Measurements from ENCODE around the gene BLOC1S1. TPM values are rescaled to one million over a fixed set of nuclear protein-coding genes. Genes with fewer than 3 reads are reported as not detected.
A peak's percentile ranks its signal among the peaks of the same experiment; 100 is the strongest.

Gene BLOC1S1
- total and polyA plus RNA-seq, 9 of the 15 experiments (the other 6 are each of a cell fraction or from before 2014, with no cell fraction given), result 75.2 to 161 (median 98.8) TPM

DNA sequence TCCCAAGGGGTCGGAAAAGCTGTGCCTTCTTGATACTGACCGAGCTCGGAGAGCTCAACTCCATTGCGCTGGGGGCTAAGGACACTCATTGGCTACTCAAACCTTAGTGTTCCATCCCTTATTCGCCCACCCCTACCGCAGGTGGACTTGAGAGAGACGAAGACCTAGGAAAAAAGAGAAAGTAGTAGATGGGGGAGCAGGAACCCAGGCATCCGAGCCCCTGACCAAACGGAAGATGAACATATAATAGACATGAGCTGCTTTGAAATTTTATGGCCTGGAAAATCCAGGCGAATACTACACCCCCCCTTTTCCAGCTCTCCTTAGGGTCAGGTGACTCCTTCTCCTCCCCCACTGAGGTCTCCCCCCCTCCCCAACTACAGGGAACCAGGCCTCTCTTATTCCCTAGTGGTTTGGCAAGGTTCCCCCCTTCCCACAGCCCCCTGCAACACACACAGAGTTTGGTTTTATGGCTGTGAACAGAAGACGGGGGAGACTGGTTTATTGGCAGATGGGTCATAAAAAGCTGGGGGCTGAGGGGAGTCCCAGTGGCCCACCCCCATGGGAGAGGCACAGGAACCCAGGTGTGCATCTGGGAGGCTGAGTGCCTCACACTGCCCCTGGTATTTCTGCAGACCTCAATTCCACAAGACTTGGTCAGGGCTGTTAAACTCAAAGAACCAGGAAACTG is 28.6 kb downstream of the BLOC1S1 start:
- peak overlapping the region; percentile 86 for H3K4me3 ChIP-seq
- peak overlapping the region; percentile 67 to 98 for H3K9ac ChIP-seq (ENCODE audit: insufficient read depth in 1 of 2, low read depth in 2 of 2, low read length in 2 of 2)
- BruUV-seq (replicated peaks), result no TSS peak
- ATAC-seq, result peak; percentile 4
- 8% methylated on average over 11 of the region's 11 CpGs for WGBS (ENCODE audit: insufficient coverage, low coverage, missing lambda C conversion rate)
- intact Hi-C loops (cut with micrococcal nuclease) (loop anchor here (1.0 kb wide), 1 partner anchor 53 kb away; no protein-coding TSS in a partner anchor), in situ Hi-C loops (cut with MboI) (no loop called here)
- POLR2A ChIA-PET, result interaction anchor here (0.8 to 4.5 kb wide), 6 partner anchors 10 to 460 kb away, joined by 3 to 44 read pairs (median 4); partner anchors contain the start of gene CD63
- peaks cover 38% of the 10 kb centered on the region for H3K79me2 ChIP-seq (ENCODE audit: control insufficient read depth, insufficient read depth, low read length)
- no peaks in the 10 kb centered on the region for H3K27me3 ChIP-seq (ENCODE audit: control insufficient read depth in 2 of 2, insufficient read depth in 2 of 2, low read length in 2 of 2)
- H3K9me1 ChIP-seq (ENCODE audit: control insufficient read depth, insufficient read depth, low read length), result no peaks in the 10 kb centered on the region
- no peaks in the 10 kb centered on the region; the same call in 1 of the 2 replicates for H3K9me3 ChIP-seq (replicated peaks; ENCODE audit: control insufficient read depth, insufficient read depth, low read depth, low read length)
- H2AFZ ChIP-seq (ENCODE audit: low read depth, low read length), result peak overlapping the region; percentile 84
- H3K4me2 ChIP-seq (ENCODE audit: insufficient read depth, low read length), result peak overlapping the region; percentile 96
- H3K36me3 ChIP-seq (ENCODE audit: control insufficient read depth, insufficient read depth, low read length), result peaks cover 34% of the 10 kb centered on the region; the same call in 2 of the 3 replicates
- FAIRE-seq, result peak; percentile 68
- CTCF ChIA-PET (ENCODE audit: low intra/inter-chr PET ratio), result no interaction called here
- H4K20me1 ChIP-seq (replicated peaks; ENCODE audit: control insufficient read depth, insufficient read depth, low read length), result no peaks in the 10 kb centered on the region
- DNase-seq (ENCODE audit: extremely low read depth in 1 of 4, low spot score in 3 of 4), result peak in 3 of 4 experiments; percentile 38 to 44 (median 42)
- H3K4me1 ChIP-seq (replicated peaks in 1 of 2; ENCODE audit: control insufficient read depth in 2 of 2, insufficient read depth in 2 of 2, low read length in 2 of 2), result peaks cover 33 to 41% of the 10 kb centered on the region in 2 experiments
- H3K27ac ChIP-seq (ENCODE audit: extremely low read depth, low read depth, low read length), result peak overlapping the region; percentile 51; the same call in 2 of the 3 replicates
- no peak for TF ChIP-seq FOXM1 (IDR thresholded peaks at IDR 0.05; ENCODE audit: low read depth)
- TF ChIP-seq FOXM1 (CRISPR knock-in tag; IDR thresholded peaks at IDR 0.05; ENCODE audit: low read depth), result no peak
- peak; percentile 8; the same call in 1 of the 2 replicates for TF ChIP-seq SNIP1 (IDR thresholded peaks at IDR 0.05; ENCODE audit: low read depth)
- TF ChIP-seq NEUROD1 (IDR thresholded peaks at IDR 0.05; ENCODE audit: borderline replicate concordance, low read depth, low read length, partially characterized antibody), result no peak
- 0 out of 2 replicates have a peak, but pooled peaks have one; percentile 32 for TF ChIP-seq L3MBTL2 (IDR thresholded peaks at IDR 0.05)
- TF ChIP-seq, protein P1, sequence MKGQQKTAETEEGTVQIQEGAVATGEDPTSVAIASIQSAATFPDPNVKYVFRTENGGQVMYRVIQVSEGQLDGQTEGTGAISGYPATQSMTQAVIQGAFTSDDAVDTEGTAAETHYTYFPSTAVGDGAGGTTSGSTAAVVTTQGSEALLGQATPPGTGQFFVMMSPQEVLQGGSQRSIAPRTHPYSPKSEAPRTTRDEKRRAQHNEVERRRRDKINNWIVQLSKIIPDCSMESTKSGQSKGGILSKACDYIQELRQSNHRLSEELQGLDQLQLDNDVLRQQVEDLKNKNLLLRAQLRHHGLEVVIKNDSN (CRISPR knock-in tag; IDR thresholded peaks at IDR 0.05), result 0 out of 2 replicates have a peak, but pooled peaks have one; percentile 15
- TF ChIP-seq, protein P2, sequence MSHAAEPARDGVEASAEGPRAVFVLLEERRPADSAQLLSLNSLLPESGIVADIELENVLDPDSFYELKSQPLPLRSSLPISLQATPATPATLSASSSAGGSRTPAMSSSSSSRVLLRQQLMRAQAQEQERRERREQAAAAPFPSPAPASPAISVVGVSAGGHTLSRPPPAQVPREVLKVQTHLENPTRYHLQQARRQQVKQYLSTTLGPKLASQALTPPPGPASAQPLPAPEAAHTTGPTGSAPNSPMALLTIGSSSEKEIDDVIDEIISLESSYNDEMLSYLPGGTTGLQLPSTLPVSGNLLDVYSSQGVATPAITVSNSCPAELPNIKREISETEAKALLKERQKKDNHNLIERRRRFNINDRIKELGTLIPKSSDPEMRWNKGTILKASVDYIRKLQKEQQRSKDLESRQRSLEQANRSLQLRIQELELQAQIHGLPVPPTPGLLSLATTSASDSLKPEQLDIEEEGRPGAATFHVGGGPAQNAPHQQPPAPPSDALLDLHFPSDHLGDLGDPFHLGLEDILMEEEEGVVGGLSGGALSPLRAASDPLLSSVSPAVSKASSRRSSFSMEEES (CRISPR knock-in tag; IDR thresholded peaks at IDR 0.05), result no peak
- TF ChIP-seq, protein P3, sequence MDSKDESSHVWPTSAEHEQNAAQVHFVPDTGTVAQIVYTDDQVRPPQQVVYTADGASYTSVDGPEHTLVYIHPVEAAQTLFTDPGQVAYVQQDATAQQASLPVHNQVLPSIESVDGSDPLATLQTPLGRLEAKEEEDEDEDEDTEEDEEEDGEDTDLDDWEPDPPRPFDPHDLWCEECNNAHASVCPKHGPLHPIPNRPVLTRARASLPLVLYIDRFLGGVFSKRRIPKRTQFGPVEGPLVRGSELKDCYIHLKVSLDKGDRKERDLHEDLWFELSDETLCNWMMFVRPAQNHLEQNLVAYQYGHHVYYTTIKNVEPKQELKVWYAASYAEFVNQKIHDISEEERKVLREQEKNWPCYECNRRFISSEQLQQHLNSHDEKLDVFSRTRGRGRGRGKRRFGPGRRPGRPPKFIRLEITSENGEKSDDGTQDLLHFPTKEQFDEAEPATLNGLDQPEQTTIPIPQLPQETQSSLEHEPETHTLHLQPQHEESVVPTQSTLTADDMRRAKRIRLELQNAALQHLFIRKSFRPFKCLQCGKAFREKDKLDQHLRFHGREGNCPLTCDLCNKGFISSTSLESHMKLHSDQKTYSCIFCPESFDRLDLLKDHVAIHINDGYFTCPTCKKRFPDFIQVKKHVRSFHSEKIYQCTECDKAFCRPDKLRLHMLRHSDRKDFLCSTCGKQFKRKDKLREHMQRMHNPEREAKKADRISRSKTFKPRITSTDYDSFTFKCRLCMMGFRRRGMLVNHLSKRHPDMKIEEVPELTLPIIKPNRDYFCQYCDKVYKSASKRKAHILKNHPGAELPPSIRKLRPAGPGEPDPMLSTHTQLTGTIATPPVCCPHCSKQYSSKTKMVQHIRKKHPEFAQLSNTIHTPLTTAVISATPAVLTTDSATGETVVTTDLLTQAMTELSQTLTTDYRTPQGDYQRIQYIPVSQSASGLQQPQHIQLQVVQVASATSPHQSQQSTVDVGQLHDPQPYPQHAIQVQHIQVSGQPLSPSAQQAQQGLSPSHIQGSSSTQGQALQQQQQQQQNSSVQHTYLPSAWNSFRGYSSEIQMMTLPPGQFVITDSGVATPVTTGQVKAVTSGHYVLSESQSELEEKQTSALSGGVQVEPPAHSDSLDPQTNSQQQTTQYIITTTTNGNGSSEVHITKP (IDR thresholded peaks at IDR 0.05; ENCODE audit: partially characterized antibody), result peak; percentile 26
- TF ChIP-seq, protein P4, sequence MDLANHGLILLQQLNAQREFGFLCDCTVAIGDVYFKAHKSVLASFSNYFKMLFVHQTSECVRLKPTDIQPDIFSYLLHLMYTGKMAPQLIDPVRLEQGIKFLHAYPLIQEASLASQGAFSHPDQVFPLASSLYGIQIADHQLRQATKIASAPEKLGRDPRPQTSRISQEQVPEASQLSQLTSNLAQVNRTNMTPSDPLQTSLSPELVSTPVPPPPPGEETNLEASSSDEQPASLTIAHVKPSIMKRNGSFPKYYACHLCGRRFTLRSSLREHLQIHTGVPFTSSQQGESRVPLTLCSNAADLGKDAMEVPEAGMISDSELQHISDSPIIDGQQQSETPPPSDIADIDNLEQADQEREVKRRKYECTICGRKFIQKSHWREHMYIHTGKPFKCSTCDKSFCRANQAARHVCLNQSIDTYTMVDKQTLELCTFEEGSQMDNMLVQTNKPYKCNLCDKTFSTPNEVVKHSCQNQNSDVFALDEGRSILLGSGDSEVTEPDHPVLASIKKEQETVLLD (IDR thresholded peaks at IDR 0.05), result peak; percentile 37; the same call in 1 of the 2 replicates
- TF ChIP-seq BMI1 (IDR thresholded peaks at IDR 0.05; ENCODE audit: low read length), result no peak
- TF ChIP-seq ZNF197 (CRISPR knock-in tag; IDR thresholded peaks at IDR 0.05; ENCODE audit: low read depth), result no peak
- TF ChIP-seq TCF7 (IDR thresholded peaks at IDR 0.05; ENCODE audit: borderline replicate concordance), result no peak
- TF ChIP-seq FIP1L1 (IDR thresholded peaks at IDR 0.05; ENCODE audit: low read depth, low read length, poor library complexity, severe bottlenecking), result no peak
